Parathyroid adenoma (tissue), 2 donors: ENCODE results near the gene PRR18.

ENCODE experiments used
- H2AFZ ChIP-seq: fragments of 300-600 bp; sonication (generic); one replicate; pipeline ENCODE4 v1.7.0; 2017; ENCODE audit warnings: antibody characterized with exemption, mild to moderate bottlenecking
- H3K27ac ChIP-seq: fragments of 300-600 bp; sonication (generic); one replicate; pipeline ENCODE4 v1.7.0; 2017
- H3K27me3 ChIP-seq: fragments of 300-600 bp; sonication (generic); one replicate; pipeline ENCODE4 v1.7.0; 2017; ENCODE audit warnings: low read length; ENCODE audit not compliant: control insufficient read depth, insufficient read depth
- H3K36me3 ChIP-seq: fragments of 300-600 bp; sonication (generic); one replicate; pipeline ENCODE4 v1.7.0; 2017; ENCODE audit warnings: low read length; ENCODE audit not compliant: control insufficient read depth, insufficient read depth
- H3K4me1 ChIP-seq: fragments of 300-600 bp; sonication (generic); one replicate; pipeline ENCODE4 v1.7.0; 2017; ENCODE audit warnings: control low read depth
- H3K4me2 ChIP-seq: fragments of 300-600 bp; sonication (generic); one replicate; pipeline ENCODE4 v1.7.0; 2017; ENCODE audit warnings: low read length
- H3K4me3 ChIP-seq: fragments of 300-600 bp; sonication (generic); one replicate; pipeline ENCODE4 v1.7.0; 2017; ENCODE audit warnings: low read depth, low read length
- H3K79me2 ChIP-seq: fragments of 300-600 bp; sonication (generic); one replicate; pipeline ENCODE4 v1.7.0; 2017; ENCODE audit warnings: control low read depth
- H3K9ac ChIP-seq: fragments of 300-600 bp; sonication (generic); one replicate; pipeline ENCODE4 v1.7.0; 2017; ENCODE audit warnings: mild to moderate bottlenecking
- H3K9me3 ChIP-seq: fragments of 300-600 bp; sonication (generic); one replicate; pipeline ENCODE4 v1.7.0; 2017; ENCODE audit warnings: low read length; ENCODE audit not compliant: control insufficient read depth
- TF ChIP-seq, protein P1 (sequence below): fragments of 300-600 bp; sonication (generic); IDR thresholded peaks from one replicate; pipeline ENCODE4 v1.7.0; 2017; ENCODE audit warnings: antibody characterized with exemption, mild to moderate bottlenecking
- donor health status: primary hyperparathyroidism.

The PRR18 gene

DNA sequence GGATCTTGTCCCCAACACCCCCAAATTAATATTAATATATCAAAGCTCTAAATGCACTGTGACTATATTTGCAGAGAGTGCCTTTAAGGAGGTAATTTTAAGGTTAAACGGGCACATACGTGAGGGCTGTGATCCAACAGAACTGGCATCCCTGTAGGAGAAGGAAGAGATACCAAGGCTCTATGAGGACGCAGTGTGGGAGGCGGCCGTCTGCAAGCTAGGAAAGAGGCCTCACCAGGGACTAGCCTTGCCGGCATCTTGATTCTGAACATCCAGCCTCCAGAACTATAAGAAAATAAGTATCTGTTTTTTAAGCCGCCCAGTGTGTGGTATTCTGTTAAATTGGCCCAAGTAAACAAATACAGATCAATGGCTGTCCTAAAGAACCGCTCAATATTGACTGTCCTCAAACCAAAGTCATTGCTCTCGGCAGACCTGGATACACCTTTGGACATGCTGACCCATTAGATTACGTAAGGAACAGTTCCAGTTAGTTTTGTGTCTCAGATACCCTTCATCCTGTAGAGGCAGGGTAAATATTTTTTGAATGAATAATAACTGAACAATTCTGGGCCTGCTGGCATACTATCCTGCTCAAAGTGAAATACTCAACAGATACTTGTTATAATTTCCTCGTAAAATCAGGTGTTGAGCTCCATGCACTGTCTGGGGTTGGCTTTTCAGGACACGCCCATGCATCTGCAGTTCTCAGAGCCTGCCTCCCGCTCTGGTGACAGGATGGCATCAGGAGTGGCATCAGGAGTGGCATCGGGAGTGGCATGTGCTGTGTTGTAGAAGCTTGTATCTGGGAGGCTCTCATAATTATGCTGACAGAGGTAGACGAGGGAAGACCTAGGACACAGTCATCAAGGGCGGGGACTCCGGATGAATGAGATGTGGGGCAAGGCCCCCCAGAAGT, 6.3 kb downstream of the PRR18 start:
- H3K79me2 ChIP-seq = no peaks in the 10 kb centered on the region
- no peaks in the 10 kb centered on the region for H3K9me3 ChIP-seq
- TF ChIP-seq, protein P1, sequence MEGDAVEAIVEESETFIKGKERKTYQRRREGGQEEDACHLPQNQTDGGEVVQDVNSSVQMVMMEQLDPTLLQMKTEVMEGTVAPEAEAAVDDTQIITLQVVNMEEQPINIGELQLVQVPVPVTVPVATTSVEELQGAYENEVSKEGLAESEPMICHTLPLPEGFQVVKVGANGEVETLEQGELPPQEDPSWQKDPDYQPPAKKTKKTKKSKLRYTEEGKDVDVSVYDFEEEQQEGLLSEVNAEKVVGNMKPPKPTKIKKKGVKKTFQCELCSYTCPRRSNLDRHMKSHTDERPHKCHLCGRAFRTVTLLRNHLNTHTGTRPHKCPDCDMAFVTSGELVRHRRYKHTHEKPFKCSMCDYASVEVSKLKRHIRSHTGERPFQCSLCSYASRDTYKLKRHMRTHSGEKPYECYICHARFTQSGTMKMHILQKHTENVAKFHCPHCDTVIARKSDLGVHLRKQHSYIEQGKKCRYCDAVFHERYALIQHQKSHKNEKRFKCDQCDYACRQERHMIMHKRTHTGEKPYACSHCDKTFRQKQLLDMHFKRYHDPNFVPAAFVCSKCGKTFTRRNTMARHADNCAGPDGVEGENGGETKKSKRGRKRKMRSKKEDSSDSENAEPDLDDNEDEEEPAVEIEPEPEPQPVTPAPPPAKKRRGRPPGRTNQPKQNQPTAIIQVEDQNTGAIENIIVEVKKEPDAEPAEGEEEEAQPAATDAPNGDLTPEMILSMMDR = no peak
- H3K27ac ChIP-seq = no peak overlapping the region
- no peak overlapping the region for H2AFZ ChIP-seq
- no peak overlapping the region for H3K4me3 ChIP-seq
- no peaks in the 10 kb centered on the region for H3K27me3 ChIP-seq
- H3K4me1 ChIP-seq = no peaks in the 10 kb centered on the region
- no peaks in the 10 kb centered on the region for H3K36me3 ChIP-seq
- no peak overlapping the region for H3K9ac ChIP-seq
- no peak overlapping the region for H3K4me2 ChIP-seq

DNA sequence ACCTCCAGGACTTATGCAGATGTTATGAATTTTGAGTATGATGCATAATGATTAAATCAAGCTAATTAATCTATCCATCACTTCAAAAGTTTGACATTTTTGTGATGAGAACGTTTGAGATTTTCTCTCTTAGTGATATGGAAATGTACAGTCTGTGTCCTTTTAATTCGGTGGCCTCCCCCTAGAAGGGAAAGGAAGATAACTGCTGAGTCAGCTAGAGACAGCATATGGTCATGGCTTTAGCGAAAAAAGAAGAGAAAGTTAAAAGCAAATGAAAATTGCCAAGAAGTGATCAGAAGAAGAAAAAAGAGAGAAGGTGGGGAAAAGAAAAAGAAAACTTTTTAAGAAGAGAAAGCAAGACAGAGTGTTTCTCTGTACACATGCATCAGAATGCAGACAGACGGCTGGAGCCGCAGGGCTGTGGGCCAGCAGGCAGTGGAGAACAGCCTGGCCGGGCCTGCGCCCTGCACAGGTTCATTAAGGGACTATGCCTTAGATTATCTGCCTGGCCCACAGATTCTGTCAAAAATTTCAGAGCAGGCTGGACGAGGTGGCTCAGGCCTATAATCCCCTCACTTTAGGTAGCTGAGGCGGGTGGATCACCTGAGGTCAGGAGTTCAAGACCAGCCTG, 7.7 kb downstream of the PRR18 start:
- Histone ChIP-seq H3K9me3 (no peaks in the 10 kb centered on the region), H2AFZ (no peak overlapping the region), H3K4me3 (no peak overlapping the region), H3K4me1 (no peaks in the 10 kb centered on the region), H3K4me2 (no peak overlapping the region), H3K27ac (no peak overlapping the region), H3K27me3 (no peaks in the 10 kb centered on the region), H3K36me3 (no peaks in the 10 kb centered on the region), H3K79me2 (no peaks in the 10 kb centered on the region), H3K9ac (no peak overlapping the region)
- TF ChIP-seq, protein P1 = no peak

DNA sequence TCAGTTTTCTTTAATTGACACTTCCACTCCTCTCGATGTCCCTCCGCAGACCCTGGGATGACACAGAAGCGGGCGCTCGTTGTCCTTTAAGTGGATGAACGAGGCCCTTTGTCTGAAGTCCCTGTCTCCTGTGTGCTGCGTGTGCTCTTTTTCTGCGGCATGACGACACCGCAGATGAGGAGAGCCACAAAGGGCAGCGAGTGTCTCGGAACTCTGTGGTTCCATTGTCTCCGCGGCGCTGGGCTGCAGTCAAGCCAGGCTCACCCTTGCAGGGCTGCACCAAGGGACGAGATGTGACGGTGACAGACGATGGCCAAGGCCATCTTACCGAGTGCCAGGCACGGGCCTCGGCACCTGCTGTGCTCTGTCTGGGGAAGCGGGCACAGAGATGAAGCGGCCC, 10.6 kb downstream of the PRR18 start:
- H2AFZ ChIP-seq = no peak overlapping the region
- H3K4me2 ChIP-seq = no peak overlapping the region
- no peaks in the 10 kb centered on the region for H3K9me3 ChIP-seq
- H3K4me1 ChIP-seq = no peaks in the 10 kb centered on the region
- TF ChIP-seq, protein P1 = no peak
- H3K9ac ChIP-seq = no peak overlapping the region
- H3K36me3 ChIP-seq = no peaks in the 10 kb centered on the region
- no peaks in the 10 kb centered on the region for H3K27me3 ChIP-seq
- H3K79me2 ChIP-seq = no peaks in the 10 kb centered on the region
- no peak overlapping the region for H3K4me3 ChIP-seq
- H3K27ac ChIP-seq = no peak overlapping the region

DNA sequence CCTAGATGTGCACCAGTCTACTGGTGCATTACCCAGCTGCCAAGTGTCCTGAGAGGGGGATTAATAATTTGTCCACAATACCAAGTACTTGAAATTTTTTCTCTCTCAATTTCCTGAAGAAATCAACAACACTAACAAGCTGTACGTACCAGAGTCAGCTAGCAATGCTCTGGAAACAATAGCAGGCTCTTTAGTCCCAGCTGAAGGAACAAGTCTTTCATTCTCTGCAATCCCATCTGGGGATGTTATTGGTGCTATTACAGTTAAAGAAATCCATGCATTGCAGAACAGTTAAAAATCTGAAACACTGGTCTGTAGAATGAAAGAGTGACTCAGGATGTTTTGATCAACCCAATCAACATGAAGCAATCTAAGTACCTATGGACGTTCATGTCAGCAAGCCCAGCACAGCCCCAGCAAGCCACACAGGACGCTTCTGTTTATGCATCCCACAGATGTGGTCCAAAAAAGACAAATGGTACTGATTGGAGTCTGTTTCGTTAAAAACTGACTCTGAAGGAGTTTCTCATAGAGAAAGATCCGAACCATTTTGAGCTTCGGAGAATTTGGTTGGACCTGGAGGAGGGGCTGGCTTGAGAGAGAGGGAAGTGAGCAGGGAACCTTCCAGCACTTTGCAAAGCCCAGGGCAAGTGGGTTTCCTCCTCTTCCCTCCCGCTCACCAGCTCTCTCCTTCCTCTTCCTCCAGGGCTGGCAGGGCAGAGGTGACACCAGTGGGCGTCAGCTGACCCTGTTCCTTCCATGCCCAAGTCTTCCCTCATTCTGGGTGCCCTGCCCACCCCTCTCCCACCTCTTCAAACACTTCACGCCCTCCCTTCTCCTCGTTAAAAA, 11.9 kb downstream of the PRR18 start:
- Histone ChIP-seq H3K36me3 (no peaks in the 10 kb centered on the region), H3K79me2 (no peaks in the 10 kb centered on the region), H3K4me1 (no peaks in the 10 kb centered on the region), H3K27me3 (no peaks in the 10 kb centered on the region), H3K9me3 (no peaks in the 10 kb centered on the region), H3K27ac (no peak overlapping the region), H2AFZ (no peak overlapping the region), H3K9ac (no peak overlapping the region), H3K4me3 (no peak overlapping the region), H3K4me2 (no peak overlapping the region)
- TF ChIP-seq, protein P1 = no peak
